IMR-90 (cell line): ENCODE data around the gene PSAPL1. TPM values are rescaled to one million over a fixed set of nuclear protein-coding genes. Genes with fewer than 3 reads are reported as not detected.

ENCODE experiments used
- ATAC-seq: fragments of 200-7000 bp; cut with Tn5 transposase; 2 replicates; pipeline ENCODE4 v1.9.1; 2020; ENCODE audit warnings: low read depth, mild to moderate bottlenecking, moderate library complexity
- BruUV-seq: library from RNA; stranded (reverse); fragments of 400-500 nt; replicated peaks from 2 replicates; lab custom pipeline; 2021; lab: Mats Ljungman, UMichigan
- CTCF ChIA-PET: fragments of 300-600 bp; formaldehyde crosslinking; extraction: SDS; loops from one replicate; lab custom pipeline; 2021; ENCODE audit warnings: antibody characterized with exemption; lab: Yijun Ruan, JAX
- POLR2A ChIA-PET: fragments of 300-600 bp; sonication (Branson Sonifier 250); formaldehyde crosslinking; loops from one replicate; lab custom pipeline; 2022; ENCODE audit warnings: antibody characterized with exemption; ENCODE audit not compliant: unreplicated experiment; lab: Charles Lee
- DNase-seq: peaks from one replicate; pipeline ENCODE4 v3.0.0; 2013
- H2AFZ ChIP-seq: replicated peaks from 2 replicates; pipeline ENCODE3; 2013; ENCODE audit warnings: low read length, mild to moderate bottlenecking; ENCODE audit not compliant: poor library complexity
- H2AK5ac ChIP-seq: 2 replicates; pipeline ENCODE4 v1.6.1; 2013; ENCODE audit warnings: low read depth, low read length, inconsistent platforms
- H2AK9ac ChIP-seq: replicated peaks from 2 replicates; pipeline ENCODE3; 2013; ENCODE audit warnings: mild to moderate bottlenecking, low read depth, low read length, moderate library complexity; ENCODE audit not compliant: poor library complexity
- H2BK120ac ChIP-seq: 2 replicates; pipeline ENCODE4 v1.6.1; 2013; ENCODE audit warnings: low read depth, low read length, inconsistent platforms
- H2BK15ac ChIP-seq: 3 replicates; pipeline ENCODE4 v1.6.1; 2013; ENCODE audit warnings: low read depth, low read length, inconsistent platforms
- H2BK20ac ChIP-seq: 2 replicates; pipeline ENCODE4 v1.6.1; 2013; ENCODE audit warnings: low read depth, mild to moderate bottlenecking, inconsistent platforms, low read length, moderate library complexity
- H2BK5ac ChIP-seq: 2 replicates; pipeline ENCODE4 v1.6.1; 2013; ENCODE audit warnings: mild to moderate bottlenecking, low read depth, low read length, inconsistent platforms; ENCODE audit not compliant: poor library complexity, severe bottlenecking
- H3K14ac ChIP-seq: replicated peaks from 2 replicates; pipeline ENCODE4 v1.6.1; 2013; ENCODE audit warnings: low read depth, low read length, inconsistent platforms
- H3K18ac ChIP-seq: 2 replicates; pipeline ENCODE4 v1.6.1; 2013; ENCODE audit warnings: low read depth, low read length, control low read depth
- H3K23ac ChIP-seq: 2 replicates; pipeline ENCODE4 v1.6.1; 2013; ENCODE audit warnings: low read depth, low read length, inconsistent platforms
- H3K27ac ChIP-seq: 2 replicates; pipeline ENCODE4 v1.5.1; 2013; ENCODE audit warnings: mild to moderate bottlenecking, control low read depth, low read length; ENCODE audit not compliant: insufficient read depth
- H3K27me3 ChIP-seq: 2 replicates; pipeline ENCODE4 v1.6.1; 2013; ENCODE audit warnings: low read length; ENCODE audit not compliant: control insufficient read depth, insufficient read depth
- H3K36me3 ChIP-seq: 2 replicates; pipeline ENCODE4 v1.6.1; 2013; ENCODE audit warnings: low read length, mixed read lengths; ENCODE audit not compliant: control insufficient read depth, insufficient read depth
- H3K4ac ChIP-seq: 2 replicates; pipeline ENCODE4 v1.6.1; 2013; ENCODE audit warnings: low read depth, low read length, inconsistent platforms
- H3K4me1 ChIP-seq: 2 replicates; pipeline ENCODE4 v1.6.1; 2013; ENCODE audit warnings: low read length, mixed read lengths; ENCODE audit not compliant: control insufficient read depth, insufficient read depth
- H3K4me2 ChIP-seq: 2 replicates; pipeline ENCODE4 v1.6.1; 2013; ENCODE audit warnings: low read depth, mild to moderate bottlenecking, control low read depth, low read length, moderate library complexity
- H3K4me3 ChIP-seq: 2 replicates; pipeline ENCODE4 v1.5.1; 2013; ENCODE audit warnings: low read depth, mild to moderate bottlenecking, control low read depth, low read length, moderate library complexity; ENCODE audit not compliant: insufficient read depth
- H3K56ac ChIP-seq: 2 replicates; pipeline ENCODE4 v1.6.1; 2013; ENCODE audit warnings: low read length, inconsistent platforms; ENCODE audit not compliant: insufficient read depth; ENCODE audit errors: extremely low read depth
- H3K79me1 ChIP-seq, 2 experiments: 2 replicates each; pipeline ENCODE4 v1.6.1; 2013; ENCODE audit warnings: low read length in 2 of 2, inconsistent platforms in 1 of 2, low read depth in 1 of 2
- H3K9ac ChIP-seq: 2 replicates; pipeline ENCODE4 v1.6.1; 2013; ENCODE audit warnings: low read depth, low read length, control low read depth
- H3K9me1 ChIP-seq: 2 replicates; pipeline ENCODE4 v1.6.1; 2013; ENCODE audit warnings: low read length, inconsistent platforms; ENCODE audit not compliant: insufficient read depth
- H3K9me3 ChIP-seq: 2 replicates; pipeline ENCODE4 v1.6.1; 2013; ENCODE audit warnings: low read length; ENCODE audit not compliant: control insufficient read depth, insufficient read depth
- H4K20me1 ChIP-seq: 2 replicates; pipeline ENCODE4 v1.6.1; 2013; ENCODE audit warnings: low read length, inconsistent platforms; ENCODE audit not compliant: insufficient read depth
- H4K5ac ChIP-seq: 2 replicates; pipeline ENCODE4 v1.6.1; 2013; ENCODE audit warnings: mild to moderate bottlenecking, low read depth, low read length, control low read depth
- H4K8ac ChIP-seq, 2 experiments: 2 replicates each; pipeline ENCODE4 v1.6.1; 2013; ENCODE audit warnings: low read depth in 2 of 2, low read length in 2 of 2, control low read depth in 1 of 2, inconsistent platforms in 1 of 2
- H4K91ac ChIP-seq: 2 replicates; pipeline ENCODE4 v1.6.1; 2013; ENCODE audit warnings: low read depth, low read length, inconsistent platforms; ENCODE audit not compliant: insufficient read depth
- BHLHE40 ChIP-seq: fragments of 150-350 bp; IDR thresholded peaks from 2 replicates; pipeline ENCODE4 v1.6.1; 2016; ENCODE audit warnings: mild to moderate bottlenecking, low read depth, low read length
- CHD1 ChIP-seq: IDR thresholded peaks from 2 replicates; pipeline ENCODE4 v1.6.1; 2012; ENCODE audit warnings: low read depth, low read length, improper control_type of control experiment
- MXI1 ChIP-seq: IDR thresholded peaks from 2 replicates; pipeline ENCODE4 v1.6.1; 2012; ENCODE audit warnings: low read depth, mild to moderate bottlenecking, low read length, moderate library complexity, borderline replicate concordance
- NFE2L2 ChIP-seq: fragments of 150-350 bp; IDR thresholded peaks from 2 replicates; pipeline ENCODE4 v1.6.1; 2016; ENCODE audit warnings: low read depth, mild to moderate bottlenecking, low read length
- POLR2A ChIP-seq: IDR thresholded peaks from 2 replicates; pipeline ENCODE4 v1.6.1; 2012; ENCODE audit warnings: mild to moderate bottlenecking, low read depth, low read length
- WGBS, 2 experiments: methylation state at CpG; one replicate each; pipeline versions ENCODE4 v1.1.5 to v1.1.7; 2013; ENCODE audit warnings: missing lambda C conversion rate in 2 of 2; ENCODE audit not compliant: insufficient read length in 1 of 2; ENCODE audit errors: extremely low coverage in 2 of 2; 5-methylcytosine and 5-hydroxymethylcytosine counted together
- dilution Hi-C: fragments of 300-500 bp; cut with HindIII; formaldehyde crosslinking; loops from one replicate; pipeline ENCODE4 v1.14.3; 2018; ENCODE audit warnings: low sequenced_read_pairs; ENCODE audit not compliant: unreplicated experiment
- in situ Hi-C: fragments of 300-500 bp; cut with MboI; formaldehyde crosslinking; loops from 3 replicates; pipeline ENCODE4 v1.14.3; 2019; ENCODE audit warnings: low sequenced_read_pairs, inconsistent platforms, mixed read lengths
- intact Hi-C: fragments of 100-400 bp; cut with micrococcal nuclease; formaldehyde crosslinking; loops from 2 replicates; pipeline ENCODE4 v1.10.0; 2022
- polyA plus RNA-seq, 3 experiments: library from polyadenylated mRNA; depleted of rRNA; stranded (reverse); fragments of >200 nt; gene quantifications; 2 replicates each; pipeline ENCODE4 v1.2.3, GENCODE V29; 2012; ENCODE audit warnings: low replicate concordance in 1 of 3
- total RNA-seq: library from RNA; depleted of rRNA; stranded (reverse); fragments of >200 nt; gene quantifications from 2 replicates; pipeline ENCODE4 v1.2.3, GENCODE V29; 2012
- TF ChIP-seq, protein P1 (sequence below): fragments of 150-350 bp; IDR thresholded peaks from 2 replicates; pipeline ENCODE4 v1.6.1; 2017; ENCODE audit warnings: mild to moderate bottlenecking, antibody characterized with exemption, low read length, low read depth

PSAPL1 gene
- total and polyA plus RNA-seq, 2 of the 4 experiments (the other 2 are of a cell fraction) = not detected

DNA sequence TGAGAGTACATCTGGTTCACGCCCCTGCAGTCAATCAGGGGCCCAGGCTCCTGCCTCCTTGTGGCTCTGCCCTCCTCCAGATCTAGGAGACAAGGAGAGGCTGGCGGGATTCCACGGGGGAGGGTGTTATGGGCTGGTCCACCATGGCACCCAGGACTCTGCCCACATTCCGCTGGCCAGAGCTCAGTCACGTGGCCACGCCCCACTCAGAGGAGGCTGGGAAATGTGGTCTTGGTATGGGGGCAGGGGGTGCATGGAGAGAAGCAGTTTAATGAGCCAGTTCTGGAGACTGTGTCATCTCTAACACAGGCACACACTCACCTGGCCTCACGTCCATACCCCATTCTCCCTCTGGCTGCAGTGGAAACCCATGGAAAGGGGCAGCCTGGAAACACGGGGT, 31.5 kb upstream of the PSAPL1 start:
- Histone ChIP-seq H2BK15ac (no peak overlapping the region), H3K27ac (no peak overlapping the region), H3K27me3 (peaks cover 35% of the 10 kb centered on the region), H3K14ac (no peak overlapping the region), H4K8ac (no peak overlapping the region), H3K9me3 (peaks cover 4% of the 10 kb centered on the region; the same call in 1 of the 2 replicates), H3K36me3 (no peaks in the 10 kb centered on the region), H3K4me2 (no peak overlapping the region), H3K23ac (no peak overlapping the region), H4K5ac (no peak overlapping the region), H2AK5ac (no peak overlapping the region), H3K56ac (no peak overlapping the region), H4K91ac (no peak overlapping the region), H3K18ac (no peak overlapping the region), H3K9ac (no peak overlapping the region), H3K9me1 (no peaks in the 10 kb centered on the region), H2AK9ac (no peak overlapping the region), H3K4me1 (no peaks in the 10 kb centered on the region), H4K20me1 (no peaks in the 10 kb centered on the region), H2BK5ac (no peak overlapping the region), H2BK20ac (no peak overlapping the region), H3K4me3 (no peak overlapping the region), H2BK120ac (no peak overlapping the region), H3K79me1 (no peaks in the 10 kb centered on the region), H3K4ac (no peak overlapping the region), H2AFZ (no peak overlapping the region)
- dilution Hi-C loops = no loop called here
- POLR2A ChIA-PET = no interaction called here
- no CpG with 5 or more reads among the region's 8 CpGs for WGBS, 2 experiments
- BruUV-seq = no TSS peak
- DNase-seq = no peak
- TF ChIP-seq POLR2A (no peak), CHD1 (no peak), BHLHE40 (no peak), MXI1 (no peak), NFE2L2 (no peak)
- TF ChIP-seq, protein P1, sequence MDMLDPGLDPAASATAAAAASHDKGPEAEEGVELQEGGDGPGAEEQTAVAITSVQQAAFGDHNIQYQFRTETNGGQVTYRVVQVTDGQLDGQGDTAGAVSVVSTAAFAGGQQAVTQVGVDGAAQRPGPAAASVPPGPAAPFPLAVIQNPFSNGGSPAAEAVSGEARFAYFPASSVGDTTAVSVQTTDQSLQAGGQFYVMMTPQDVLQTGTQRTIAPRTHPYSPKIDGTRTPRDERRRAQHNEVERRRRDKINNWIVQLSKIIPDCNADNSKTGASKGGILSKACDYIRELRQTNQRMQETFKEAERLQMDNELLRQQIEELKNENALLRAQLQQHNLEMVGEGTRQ = no peak
- in situ Hi-C loops = no loop called here
- intact Hi-C loops = no loop called here
- no peak for ATAC-seq
- CTCF ChIA-PET = no interaction called here
